SU-DHL-6 (cell line): ENCODE measurements around the gene EIF4G2.

Source experiments
- H2AFZ ChIP-seq: fragments of 200-600 bp; sonication (generic); 2 replicates; pipeline ENCODE4 v1.6.1; 2014; ENCODE audit warnings: low read depth, mild to moderate bottlenecking, moderate library complexity, mixed read lengths, antibody characterized with exemption, low read length; ENCODE audit not compliant: severe bottlenecking
- H3F3A ChIP-seq: fragments of 200-600 bp; shearing (Covaris generic); 2 replicates; pipeline ENCODE4 v1.6.0; 2016; ENCODE audit warnings: antibody characterized with exemption, mild to moderate bottlenecking; ENCODE audit not compliant: insufficient read depth
- H3K27ac ChIP-seq: fragments of 200-600 bp; sonication (generic); 2 replicates; pipeline ENCODE4 v1.5.1; 2016; ENCODE audit warnings: low read depth, mild to moderate bottlenecking, low read length, moderate library complexity, mixed read lengths
- H3K27me3 ChIP-seq: fragments of 200-600 bp; sonication (generic), shearing (Covaris generic); 2 replicates; pipeline ENCODE4 v1.6.0; 2014; ENCODE audit warnings: mild to moderate bottlenecking, low read length
- H3K36me3 ChIP-seq: fragments of 200-600 bp; sonication (generic); 2 replicates; pipeline ENCODE4 v1.6.1; 2014; ENCODE audit warnings: mild to moderate bottlenecking, low read length, mixed read lengths
- H3K4me2 ChIP-seq: fragments of 300-600, 200-600 bp; shearing (Covaris generic), sonication (generic); 2 replicates; pipeline ENCODE4 v1.6.0; 2014; ENCODE audit warnings: low read length, low read depth, mild to moderate bottlenecking; ENCODE audit not compliant: poor library complexity, severe bottlenecking
- H3K4me3 ChIP-seq: fragments of 200-600 bp; sonication (generic); 2 replicates; pipeline ENCODE4 v1.5.1; 2014; ENCODE audit warnings: antibody characterized with exemption, low read length, mild to moderate bottlenecking, mixed read lengths; ENCODE audit not compliant: insufficient read depth, poor library complexity, severe bottlenecking
- H3K79me2 ChIP-seq: fragments of 200-600 bp; sonication (generic); 2 replicates; pipeline ENCODE4 v1.6.1; 2014; ENCODE audit warnings: mild to moderate bottlenecking, low read length, moderate library complexity; ENCODE audit not compliant: insufficient read depth
- H3K9ac ChIP-seq: fragments of 200-600 bp; sonication (generic); 2 replicates; pipeline ENCODE4 v1.7.0; 2014; ENCODE audit warnings: mild to moderate bottlenecking, low read length
- H3K9me2 ChIP-seq: fragments of 200-600 bp; sonication (generic); replicated peaks from 2 replicates; pipeline ENCODE4 v1.6.1; 2014; ENCODE audit warnings: low read length; ENCODE audit not compliant: insufficient read depth
- H3K9me3 ChIP-seq: fragments of 200-600 bp; sonication (generic); 2 replicates; pipeline ENCODE4 v1.6.1; 2014; ENCODE audit warnings: low read length, mixed read lengths; ENCODE audit not compliant: insufficient read depth
- H4K20me1 ChIP-seq: fragments of 200-600 bp; sonication (generic); 2 replicates; pipeline ENCODE4 v1.6.1; 2014; ENCODE audit warnings: low read depth, mild to moderate bottlenecking, antibody characterized with exemption, low read length, moderate library complexity, mixed read lengths
- CTCF ChIP-seq: fragments of 200-600 bp; sonication (generic); IDR thresholded peaks from one replicate; pipeline ENCODE4 v1.5.1; 2017; ENCODE audit warnings: antibody characterized with exemption, mild to moderate bottlenecking, low read length, moderate library complexity; ENCODE audit not compliant: insufficient read depth, poor library complexity, severe bottlenecking
- EZH2phosphoT487 ChIP-seq: fragments of 200-600 bp; sonication (generic), shearing (Covaris generic); conservative IDR thresholded peaks from 2 replicates; pipeline ENCODE4 v1.6.1; 2018; ENCODE audit warnings: mild to moderate bottlenecking, antibody characterized with exemption, low read length, moderate library complexity, mixed read lengths

Gene EIF4G2

GRCh38 chr11:10818594-10818993 is 9.9 kb upstream of the EIF4G2 start:
- no peak overlapping the region for H3K4me3 ChIP-seq
- H4K20me1 ChIP-seq, result no peaks in the 10 kb centered on the region
- H3K27me3 ChIP-seq, result no peaks in the 10 kb centered on the region
- no peaks in the 10 kb centered on the region for H3K9me3 ChIP-seq
- no peak overlapping the region for H2AFZ ChIP-seq
- no peaks in the 10 kb centered on the region for H3K36me3 ChIP-seq
- H3K9me2 ChIP-seq, result no peaks in the 10 kb centered on the region
- no peak overlapping the region for H3K9ac ChIP-seq
- H3K4me2 ChIP-seq, result no peak overlapping the region
- no peak overlapping the region for H3K27ac ChIP-seq
- H3K79me2 ChIP-seq, result no peaks in the 10 kb centered on the region
- TF ChIP-seq EZH2phosphoT487, result no peak
- TF ChIP-seq CTCF, result no peak
- H3F3A ChIP-seq, result no peaks in the 10 kb centered on the region

DNA sequence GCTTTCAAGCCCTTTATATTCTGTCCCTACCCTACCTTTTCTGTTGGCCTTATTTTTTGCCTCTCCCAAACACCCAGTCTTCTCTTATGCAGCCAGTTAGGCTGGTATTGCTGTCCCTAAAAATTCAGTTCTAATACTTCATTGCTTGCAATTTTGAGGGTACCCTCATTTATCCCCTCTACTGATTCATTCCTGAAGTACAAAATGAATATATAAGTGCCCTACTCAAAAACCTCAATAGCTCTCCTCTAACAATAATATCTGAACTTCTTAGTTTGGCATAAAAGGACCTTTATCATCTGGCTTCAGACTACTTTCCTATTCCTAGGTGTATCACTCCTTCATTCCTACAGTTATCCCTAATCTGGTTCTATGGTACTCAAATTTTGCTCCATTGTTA is 5.2 kb upstream of the EIF4G2 start:
- Histone ChIP-seq H4K20me1 (no peaks in the 10 kb centered on the region), H3K9me3 (no peaks in the 10 kb centered on the region), H3K4me3 (no peak overlapping the region), H3K9me2 (no peaks in the 10 kb centered on the region), H3K79me2 (no peaks in the 10 kb centered on the region), H2AFZ (no peak overlapping the region), H3K27me3 (no peaks in the 10 kb centered on the region), H3K9ac (no peak overlapping the region), H3F3A (0 out of 2 replicates have a peak, but pooled peaks cover 3% of the 10 kb centered on the region), H3K27ac (no peak overlapping the region), H3K36me3 (no peaks in the 10 kb centered on the region), H3K4me2 (no peak overlapping the region)
- TF ChIP-seq EZH2phosphoT487, result no peak
- no peak for TF ChIP-seq CTCF

DNA sequence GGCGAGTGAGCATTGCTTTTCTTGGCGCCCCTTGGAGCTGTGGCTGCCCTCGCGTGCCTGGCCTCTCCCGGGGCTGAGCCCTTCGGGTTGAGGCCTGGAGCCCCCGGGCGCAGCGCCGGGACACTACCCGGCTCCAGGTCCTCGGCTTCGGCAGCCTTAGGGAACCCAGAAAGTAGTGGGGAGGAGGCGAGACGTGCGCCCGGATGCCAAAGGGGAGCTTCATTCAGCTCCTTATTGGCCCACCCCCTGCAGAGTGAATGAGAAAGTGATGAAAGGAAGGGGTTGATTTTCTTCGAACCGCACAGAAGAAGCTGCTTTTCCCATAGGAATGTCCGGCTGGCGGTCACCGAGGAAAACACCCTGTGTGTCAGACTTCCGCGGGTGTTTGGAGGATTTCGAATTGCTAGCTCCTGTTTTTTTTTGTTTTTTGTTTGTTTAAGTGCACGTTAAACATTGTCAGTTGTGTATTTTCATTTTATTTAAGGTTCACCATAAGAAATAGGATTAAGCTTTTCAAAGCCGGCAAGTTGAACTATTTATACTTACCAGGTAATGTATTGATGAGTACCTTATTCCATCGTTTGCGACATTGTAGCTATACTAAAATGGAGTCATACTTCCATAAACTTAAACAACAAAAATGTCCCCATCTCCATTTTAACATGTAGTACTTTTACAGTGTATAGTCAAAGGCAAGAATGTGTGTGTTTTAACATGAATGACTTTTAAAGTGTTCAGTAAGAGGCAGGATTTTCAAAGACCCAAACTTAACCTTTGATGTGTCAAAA is 841 bp upstream of the EIF4G2 start:
- peak overlapping the region; percentile 82 for H3K4me2 ChIP-seq
- no peaks in the 10 kb centered on the region; the same call in 1 of the 2 replicates for H4K20me1 ChIP-seq
- peak overlapping the region; percentile 99 for H3K9ac ChIP-seq
- H3K27ac ChIP-seq, result peak overlapping the region; percentile 28; the same call in 1 of the 2 replicates
- no peaks in the 10 kb centered on the region for H3K9me3 ChIP-seq
- H3K4me3 ChIP-seq, result peak overlapping the region; percentile 60
- no peaks in the 10 kb centered on the region for H3K9me2 ChIP-seq
- peak overlapping the region; percentile 95 for H2AFZ ChIP-seq
- H3K36me3 ChIP-seq, result peaks cover 29% of the 10 kb centered on the region
- no peaks in the 10 kb centered on the region for H3K27me3 ChIP-seq
- peaks cover 36% of the 10 kb centered on the region for H3K79me2 ChIP-seq
- TF ChIP-seq EZH2phosphoT487, result no peak
- no peak for TF ChIP-seq CTCF
- H3F3A ChIP-seq, result peaks cover 29% of the 10 kb centered on the region
